ENCODE results near the gene RANBP3. TPM values are rescaled to one million over a fixed set of nuclear protein-coding genes. Genes with fewer than 3 reads are reported as not detected.

RANBP3 gene
- total RNA-seq, 4 donors from 2014 or later = 43.8 to 60.1 (median 45.9) TPM

GRCh38 chr19:6021878-6022569 lies 44.1 kb upstream of the RANBP3 start:
- ATAC-seq (ENCODE audit: low FRiP score) (peak; percentile 66), DNase-seq (ENCODE audit: low spot score) (peak; percentile 69)
- TF ChIP-seq, protein P1, sequence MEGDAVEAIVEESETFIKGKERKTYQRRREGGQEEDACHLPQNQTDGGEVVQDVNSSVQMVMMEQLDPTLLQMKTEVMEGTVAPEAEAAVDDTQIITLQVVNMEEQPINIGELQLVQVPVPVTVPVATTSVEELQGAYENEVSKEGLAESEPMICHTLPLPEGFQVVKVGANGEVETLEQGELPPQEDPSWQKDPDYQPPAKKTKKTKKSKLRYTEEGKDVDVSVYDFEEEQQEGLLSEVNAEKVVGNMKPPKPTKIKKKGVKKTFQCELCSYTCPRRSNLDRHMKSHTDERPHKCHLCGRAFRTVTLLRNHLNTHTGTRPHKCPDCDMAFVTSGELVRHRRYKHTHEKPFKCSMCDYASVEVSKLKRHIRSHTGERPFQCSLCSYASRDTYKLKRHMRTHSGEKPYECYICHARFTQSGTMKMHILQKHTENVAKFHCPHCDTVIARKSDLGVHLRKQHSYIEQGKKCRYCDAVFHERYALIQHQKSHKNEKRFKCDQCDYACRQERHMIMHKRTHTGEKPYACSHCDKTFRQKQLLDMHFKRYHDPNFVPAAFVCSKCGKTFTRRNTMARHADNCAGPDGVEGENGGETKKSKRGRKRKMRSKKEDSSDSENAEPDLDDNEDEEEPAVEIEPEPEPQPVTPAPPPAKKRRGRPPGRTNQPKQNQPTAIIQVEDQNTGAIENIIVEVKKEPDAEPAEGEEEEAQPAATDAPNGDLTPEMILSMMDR (IDR thresholded peaks at IDR 0.05) = no peak

- DNase-seq (ENCODE audit: low spot score) (no peak), ATAC-seq (ENCODE audit: low FRiP score) (no peak)
- TF ChIP-seq, protein P1 (IDR thresholded peaks at IDR 0.05) = no peak
These were observed 43.2 kb upstream of the RANBP3 start for GRCh38 chr19:6020972-6021805.

DNA sequence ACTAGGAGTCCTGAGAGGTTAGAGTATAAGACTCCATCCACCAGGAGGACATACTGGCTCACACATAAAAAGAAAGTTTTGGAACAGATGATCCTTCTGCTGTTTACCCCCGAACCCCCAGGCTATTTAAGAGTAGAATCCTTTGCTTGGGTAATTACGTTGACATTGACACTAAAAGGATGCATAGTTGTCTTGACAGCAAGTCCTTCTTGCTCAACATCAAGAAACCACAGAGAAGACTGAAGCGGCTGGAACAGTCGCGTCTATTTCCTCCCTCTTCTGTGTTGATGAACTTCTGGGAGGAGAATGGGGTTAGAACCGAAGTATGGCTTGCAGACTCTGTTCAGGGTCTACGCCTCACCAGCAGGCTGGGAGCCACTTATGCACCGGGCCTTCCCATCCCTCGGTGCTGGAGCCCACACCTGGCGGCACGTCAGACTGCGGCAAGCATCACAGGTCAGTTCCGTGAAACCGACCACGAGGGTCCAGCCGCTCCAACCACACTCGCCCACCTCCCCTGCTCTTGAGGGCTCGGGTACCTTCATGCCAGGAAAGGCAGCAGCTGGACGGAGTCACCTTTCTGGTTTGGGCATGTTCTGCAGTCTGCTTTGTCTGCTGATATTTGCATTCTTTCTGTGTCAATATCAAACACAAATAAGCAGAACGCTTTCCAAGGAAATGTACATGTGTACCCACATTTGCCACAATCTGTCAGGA lies 42.4 kb upstream of the RANBP3 start:
- TF ChIP-seq, protein P1 (IDR thresholded peaks at IDR 0.05) = no peak
- DNase-seq (ENCODE audit: low spot score) = no peak
- no peak for ATAC-seq (ENCODE audit: low FRiP score)

GRCh38 chr19:6018786-6019185 lies 40.8 kb upstream of the RANBP3 start:
- ATAC-seq (ENCODE audit: low FRiP score) = no peak
- DNase-seq (ENCODE audit: low spot score) = no peak
- TF ChIP-seq, protein P1 (IDR thresholded peaks at IDR 0.05) = no peak

DNA sequence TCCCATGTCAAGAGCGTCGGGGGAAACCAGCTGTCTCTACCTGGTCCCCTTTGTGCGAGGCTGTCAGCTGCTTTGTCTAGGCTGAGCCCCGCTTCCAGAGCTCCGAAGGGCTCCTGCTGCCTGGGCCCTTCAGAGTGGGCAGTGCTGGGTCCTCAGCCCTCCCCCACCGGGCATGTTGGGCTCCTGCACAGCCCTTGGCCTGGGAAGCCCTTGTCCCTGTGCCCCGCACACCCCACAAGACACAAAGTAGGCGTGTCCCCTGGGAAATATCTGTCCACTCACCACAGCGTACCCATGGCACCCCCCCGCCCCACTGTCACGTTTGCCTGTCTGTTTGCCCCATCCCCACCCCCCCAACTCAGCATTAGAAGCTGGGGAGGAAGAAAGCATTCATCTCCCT lies 39.6 kb upstream of the RANBP3 start:
- ATAC-seq (ENCODE audit: low FRiP score) = no peak
- no peak for DNase-seq (ENCODE audit: low spot score)
- TF ChIP-seq, protein P1 (IDR thresholded peaks at IDR 0.05) = no peak

DNA sequence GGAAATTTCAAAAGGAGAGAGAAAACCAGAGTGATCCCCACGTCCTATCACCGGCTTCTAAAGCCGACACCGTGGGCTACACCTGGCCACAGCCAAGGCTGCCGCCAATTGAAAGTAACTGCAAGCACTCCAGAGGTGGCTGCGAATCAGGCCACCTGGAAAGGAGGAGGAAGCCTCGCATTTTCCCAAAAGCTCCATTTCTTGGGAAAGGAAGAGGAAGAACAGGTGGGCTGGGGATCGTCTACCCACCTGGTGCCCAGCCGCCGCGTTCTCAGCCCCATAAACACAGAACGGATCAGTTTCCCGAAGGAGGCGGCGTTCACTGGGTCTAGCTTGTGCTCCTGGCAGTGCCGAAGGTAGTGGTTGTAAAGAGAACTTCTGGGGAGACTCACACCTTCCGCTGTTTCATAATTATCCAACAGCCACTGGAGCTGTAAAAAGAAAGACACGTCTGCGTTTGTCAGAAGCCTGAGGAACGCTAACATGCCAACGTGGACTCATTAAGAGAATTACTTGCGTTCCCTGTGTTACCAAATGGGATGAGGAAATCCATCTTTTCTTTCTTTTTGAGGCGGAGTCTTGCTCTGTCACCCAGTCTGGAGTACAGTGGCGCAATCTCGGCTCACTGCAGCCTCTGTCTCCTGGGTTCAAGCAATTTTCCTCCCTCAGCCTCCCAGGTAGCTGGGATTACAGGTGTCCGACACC lies 38.1 kb upstream of the RANBP3 start:
- DNase-seq (ENCODE audit: low spot score) (no peak), ATAC-seq (ENCODE audit: low FRiP score) (no peak)
- TF ChIP-seq, protein P1 (IDR thresholded peaks at IDR 0.05) = no peak
